Right ventricle myocardium inferior (tissue), 1 donor: ENCODE measurements around the gene VPS72. TPM values are rescaled to one million over a fixed set of nuclear protein-coding genes. Genes with fewer than 3 reads are reported as not detected.

Source experiments
- ATAC-seq: fragments of 200-7000 bp; cut with Tn5 transposase; one replicate; pipeline ENCODE4 v1.9.1; 2020; ENCODE audit warnings: mild to moderate bottlenecking, moderate library complexity
- DNase-seq: peaks from one replicate; pipeline ENCODE4 v3.0.0; 2021; ENCODE audit errors: missing footprints
- intact Hi-C: fragments of 100-400 bp; cut with DNase I; formaldehyde crosslinking; loops from one replicate; pipeline ENCODE4 v1.11.0; 2022
- total RNA-seq: library from RNA; stranded (reverse); fragmentation: NEBNext Ultra II Directional; extraction: Animal tissue kit (Norgen Biotek cat#: 25700); gene quantifications from one replicate; pipeline ENCODE4 v1.2.1, GENCODE V29; 2021
- donor health status: DM: no; HTN: yes; CAD: no; lungs with severe emphysema.

The VPS72 gene
- total RNA-seq, 1 donor from 2014 or later, result 47.1 TPM

GRCh38 chr1:151156515-151156819, 33.5 kb downstream of the VPS72 start, which contains the start of gene TNFAIP8L2:
Gene TNFAIP8L2 (plus strand): TSS chr1:151156649. CDS start chr1:151158698, 2,049 bp downstream.
- ATAC-seq (peak; percentile 70), DNase-seq (peak; percentile 85)
- intact Hi-C loops, result loop anchor here (2.0 kb wide), 1 partner anchor 56 kb away; no protein-coding TSS in a partner anchor

- no peak for ATAC-seq
- intact Hi-C loops, result loop anchor here (5.0 to 10.0 kb wide), 2 partner anchors 125 to 273 kb away; partner anchors contain the start of gene ARNT
- DNase-seq, result no peak
Observed at GRCh38 chr1:151147665-151148064, 42.3 kb downstream of the VPS72 start.

DNA sequence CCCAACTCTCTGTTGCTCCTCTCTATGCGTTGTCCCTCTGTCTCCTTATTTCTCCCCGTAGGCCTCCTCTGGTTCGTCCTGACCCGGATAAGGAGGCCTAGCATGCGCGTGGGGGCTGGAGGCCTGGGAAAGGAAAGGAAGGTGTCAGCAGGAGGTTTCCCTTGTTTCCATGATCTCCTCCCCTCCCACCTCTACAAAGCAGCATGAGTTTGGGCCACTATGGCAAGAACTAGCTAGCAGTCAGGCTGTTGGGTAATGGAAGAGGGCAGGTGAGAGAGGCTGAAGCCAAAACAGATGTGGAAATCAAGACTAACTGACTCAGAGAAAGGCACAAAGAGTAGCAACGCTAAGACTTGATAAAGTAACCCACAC, 42.9 kb downstream of the VPS72 start:
- ATAC-seq, result no peak
- intact Hi-C loops, result loop anchor here (5.0 to 10.0 kb wide), 2 partner anchors 125 to 272 kb away; partner anchors contain the start of gene ARNT

DNA sequence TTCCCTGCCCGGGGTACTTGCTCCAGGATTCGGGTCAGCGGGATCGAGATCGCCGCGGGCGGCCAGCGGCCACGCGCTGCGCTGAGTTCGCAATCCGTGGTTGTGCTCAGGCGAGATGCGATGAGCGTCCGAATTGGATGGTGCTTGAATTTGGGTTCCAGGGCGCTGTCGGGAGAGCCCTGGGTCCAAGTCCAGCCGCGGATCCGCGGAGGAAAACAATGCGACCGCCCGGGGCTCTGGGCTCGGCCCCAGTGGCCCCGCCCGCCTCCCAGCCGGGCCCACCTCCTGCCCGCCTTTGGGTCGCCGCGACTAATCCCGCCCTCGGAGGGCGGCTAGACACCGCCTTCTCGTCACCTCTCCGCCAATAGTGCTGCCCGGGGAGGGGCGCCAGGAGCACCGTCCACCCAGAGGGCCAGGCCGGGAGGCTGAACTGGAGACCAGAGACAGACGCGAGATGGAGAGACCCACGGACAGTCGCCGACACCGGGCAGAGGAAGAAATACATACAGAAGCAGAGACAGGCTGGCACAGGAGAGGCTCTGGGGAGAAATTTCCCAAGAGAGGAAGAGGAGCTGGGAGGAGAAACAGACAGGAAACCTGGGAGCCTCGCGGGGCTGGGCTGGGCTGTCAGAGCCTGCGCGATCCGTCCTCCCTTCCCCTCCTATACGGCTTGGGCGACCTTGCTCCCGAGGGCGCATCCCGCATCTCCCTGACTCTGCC, 43.4 kb downstream of the VPS72 start, which contains the start of gene SEMA6C:
Gene SEMA6C (minus strand): TSS at position 220 of the 720 bp plus-strand sequence. CDS start 4,010 bp downstream, outside the sequence.
- intact Hi-C loops, result loop anchor here (1.0 to 10.0 kb wide), 3 partner anchors 19 to 272 kb away; partner anchors contain the start of genes ARNT and LYSMD1
- DNase-seq (peak; percentile 98), ATAC-seq (peak; percentile 97)

More for the DNA sequence above, 42.9 kb downstream of the VPS72 start:
- DNase-seq, result no peak

DNA sequence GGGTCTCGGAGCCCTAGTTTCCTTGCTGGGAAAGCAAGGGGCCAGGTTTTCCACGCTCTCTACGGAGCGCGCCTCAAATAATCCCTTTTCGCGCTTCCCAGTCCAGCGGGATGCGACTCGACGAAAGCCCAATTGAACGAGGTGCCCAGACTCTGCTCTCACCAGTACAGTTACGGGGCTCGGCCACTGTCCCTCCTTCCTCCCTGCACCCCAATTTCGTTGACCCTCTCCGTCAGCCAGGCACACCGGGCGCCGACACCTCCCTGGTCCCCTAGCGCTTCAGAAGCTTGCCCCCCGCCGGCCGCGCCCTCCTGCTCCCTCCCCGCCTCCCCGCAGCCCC, 44.0 kb downstream of the VPS72 start:
- intact Hi-C loops, result loop anchor here (1.0 to 10.0 kb wide), 3 partner anchors 19 to 271 kb away; partner anchors contain the start of genes ARNT and LYSMD1
- DNase-seq (no peak), ATAC-seq (peak; percentile 0)

GRCh38 chr1:151145304-151146071, 44.5 kb downstream of the VPS72 start:
- ATAC-seq (peak; percentile 12), DNase-seq (no peak)
- intact Hi-C loops, result loop anchor here (1.0 to 10.0 kb wide), 3 partner anchors 20 to 271 kb away; partner anchors contain the start of genes ARNT and LYSMD1

- DNase-seq (no peak), ATAC-seq (peak; percentile 2)
- intact Hi-C loops, result loop anchor here (5.0 to 10.0 kb wide), 2 partner anchors 122 to 270 kb away; partner anchors contain the start of gene ARNT
Observed at GRCh38 chr1:151144474-151145303, 45.3 kb downstream of the VPS72 start.

DNA sequence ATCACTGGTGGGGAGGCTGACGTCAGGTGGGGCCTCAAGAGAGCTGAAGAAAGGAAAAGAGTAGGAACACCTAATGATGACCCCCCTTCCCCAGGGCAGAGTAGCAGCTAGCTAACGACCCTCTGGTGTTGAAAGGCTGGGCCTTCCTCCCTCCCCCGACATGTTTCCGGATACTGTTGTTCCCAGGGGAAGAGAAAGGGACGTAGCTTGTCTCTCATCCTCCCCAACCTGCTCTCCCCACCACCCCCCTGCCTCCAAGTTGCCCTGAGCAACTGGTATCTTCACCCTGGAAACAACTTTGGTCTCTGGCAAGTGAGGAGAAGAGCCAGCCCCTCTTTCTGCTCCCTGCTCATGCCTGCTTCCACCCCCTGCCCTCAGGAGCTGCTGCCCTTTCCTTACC, 46.0 kb downstream of the VPS72 start:
- intact Hi-C loops, result loop anchor here (10.0 kb wide), 1 partner anchor 269 kb away; the partner anchor contains the start of gene ARNT
- DNase-seq (no peak), ATAC-seq (no peak)

GRCh38 chr1:151143057-151143435, 47.0 kb downstream of the VPS72 start:
- intact Hi-C loops, result loop anchor here (10.0 kb wide), 1 partner anchor 268 kb away; the partner anchor contains the start of gene ARNT
- no peak for DNase-seq
- peak; percentile 2 for ATAC-seq

- DNase-seq (no peak), ATAC-seq (peak; percentile 33)
- intact Hi-C loops, result loop anchor here (10.0 kb wide), 1 partner anchor 268 kb away; the partner anchor contains the start of gene ARNT
Observed at GRCh38 chr1:151142411-151143056, 47.5 kb downstream of the VPS72 start.

DNA sequence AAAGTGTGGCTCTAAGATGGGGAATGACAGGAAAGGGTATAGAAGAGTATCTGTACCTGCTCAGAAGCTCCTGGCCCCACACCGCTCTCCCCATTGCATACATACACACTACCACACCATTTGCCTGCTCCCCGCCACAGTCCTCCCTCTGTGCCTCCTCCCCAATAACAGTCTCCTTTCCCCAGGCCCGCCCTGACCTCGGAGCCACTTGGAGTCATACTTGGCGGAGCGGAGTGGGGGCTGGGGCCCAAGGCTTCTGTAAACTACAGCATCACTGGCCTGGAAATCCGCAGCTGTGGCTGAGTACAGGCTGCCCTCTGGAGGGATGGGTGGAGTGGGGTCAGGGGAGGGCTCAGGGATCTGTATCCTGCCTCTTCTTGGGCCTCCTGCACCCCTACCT, 52.2 kb downstream of the VPS72 start:
- no peak for ATAC-seq
- DNase-seq, result no peak
- intact Hi-C loops, result no loop called here

GRCh38 chr1:151135433-151136385, 54.3 kb downstream of the VPS72 start:
- ATAC-seq (no peak), DNase-seq (no peak)
- intact Hi-C loops, result no loop called here

DNA sequence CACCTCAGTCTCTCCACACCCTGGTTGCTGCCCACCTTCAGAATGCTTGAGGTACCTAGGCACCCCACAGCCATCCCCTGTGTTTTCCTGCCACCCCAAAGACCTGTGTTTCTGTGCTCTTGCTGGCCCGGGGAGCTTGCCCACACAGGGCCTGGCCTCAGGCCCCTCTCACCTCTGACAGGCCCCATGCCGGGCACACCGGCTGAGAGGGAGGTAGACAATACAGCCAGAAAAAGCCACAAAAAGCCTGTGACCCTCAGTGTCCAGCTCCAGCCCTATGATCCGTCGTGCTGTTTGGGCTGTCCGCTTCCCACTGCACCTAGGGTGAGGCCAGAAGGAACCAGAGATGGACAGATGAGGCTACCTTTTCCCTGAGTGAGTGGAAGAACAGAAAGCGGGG, 55.0 kb downstream of the VPS72 start:
- DNase-seq (no peak), ATAC-seq (no peak)
- intact Hi-C loops, result no loop called here

- DNase-seq (no peak), ATAC-seq (no peak)
- intact Hi-C loops, result no loop called here
Observed at GRCh38 chr1:151134396-151134795, 55.6 kb downstream of the VPS72 start.

DNA sequence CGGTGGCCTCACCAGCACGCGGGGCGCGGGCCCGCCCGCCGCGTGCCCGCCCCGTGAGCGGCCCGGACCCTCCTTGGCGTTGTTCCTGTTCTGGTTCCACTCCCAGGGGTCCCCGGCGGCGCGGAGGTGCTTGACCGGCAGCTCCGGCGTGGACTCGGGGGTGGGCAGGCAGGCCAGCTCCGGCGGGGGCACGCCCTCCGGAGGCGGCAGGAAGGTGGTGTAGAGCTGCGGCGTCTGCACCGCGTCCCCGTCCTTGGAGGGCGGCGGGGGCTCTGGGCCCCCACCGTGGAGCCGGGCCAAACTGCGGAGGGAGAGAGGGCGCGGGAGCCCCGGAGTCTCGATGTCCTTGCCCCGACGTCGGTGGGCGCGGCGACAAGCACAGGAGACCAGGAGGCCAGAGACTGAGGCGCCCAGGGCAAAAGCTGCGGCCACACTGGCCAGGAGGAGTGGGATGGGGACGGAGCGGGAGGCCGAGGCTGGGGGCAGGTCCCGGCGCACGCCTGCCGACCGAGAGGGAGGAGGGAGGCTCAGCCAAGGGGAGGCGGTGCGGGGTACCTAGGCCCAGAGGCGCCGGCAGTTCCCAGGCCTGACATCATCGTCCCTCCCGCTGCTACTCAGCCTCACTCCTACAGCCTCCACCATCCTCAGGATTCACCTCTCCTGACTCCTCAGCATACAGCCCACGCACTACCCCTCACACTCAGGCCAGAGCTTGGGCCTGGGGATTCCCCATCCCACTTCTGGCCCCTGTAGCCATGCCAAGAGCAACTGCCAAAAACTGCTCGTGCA, 56.8 kb downstream of the VPS72 start:
- DNase-seq (no peak), ATAC-seq (no peak)
- intact Hi-C loops, result no loop called here

DNA sequence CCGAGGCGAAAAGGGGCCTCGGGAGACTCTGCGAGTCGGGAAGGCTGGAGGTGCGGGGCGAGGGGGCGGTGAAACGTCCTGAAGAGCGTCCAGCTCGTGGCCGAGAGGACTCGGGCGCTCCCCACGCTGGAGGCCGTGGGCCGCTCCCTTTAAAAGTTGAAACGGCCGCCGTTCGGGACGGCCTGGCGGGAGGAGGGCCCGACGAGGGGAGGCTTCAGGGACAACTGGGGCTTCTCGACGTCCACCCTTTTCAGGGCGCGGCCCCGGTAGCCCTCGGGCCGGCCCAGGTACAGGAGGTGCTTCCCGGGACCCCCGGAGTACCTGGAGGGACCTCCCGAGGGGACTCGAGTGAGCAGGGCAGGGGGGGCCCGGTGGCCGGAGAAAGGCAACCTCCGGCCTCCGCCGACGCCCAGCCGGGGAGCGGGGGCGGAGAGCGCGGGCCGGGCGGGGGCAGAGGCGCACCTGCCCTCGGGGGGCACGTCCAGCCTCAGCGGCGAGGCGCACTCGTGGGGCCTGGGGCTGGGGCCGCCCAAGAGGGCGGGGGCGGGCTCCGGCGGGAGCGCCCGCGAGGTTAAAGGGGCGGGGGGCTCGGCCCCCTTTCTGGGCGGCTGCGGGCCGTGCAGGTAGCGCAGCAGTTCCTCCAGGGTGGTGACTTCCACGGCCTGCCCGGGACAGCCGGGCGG, 57.5 kb downstream of the VPS72 start:
- DNase-seq, result no peak
- intact Hi-C loops, result no loop called here
- no peak for ATAC-seq
